Stimulated activated CD8-positive, alpha-beta memory T cell treated with anti-CD3 and anti-CD28 coated beads, Interleukin-12 subunit alpha, Interleukin-12 subunit beta, amount 100 ng/mL, for 4 hours (primary cell): Measurements from ENCODE around the gene PTPRM.

ENCODE experiments used
- DNase-seq: peaks from one replicate; pipeline ENCODE4 v3.0.0-alpha.2; 2020; ENCODE audit warnings: low read depth

PTPRM gene

GRCh38 chr18:8397034-8397433, 829.9 kb downstream of the PTPRM start:
- DNase-seq, result no peak

- no peak for DNase-seq
Observed at GRCh38 chr18:8399138-8399537, 832.0 kb downstream of the PTPRM start.

GRCh38 chr18:8400193-8400752, 833.2 kb downstream of the PTPRM start:
- no peak for DNase-seq

GRCh38 chr18:8400825-8401224, 833.7 kb downstream of the PTPRM start:
- no peak for DNase-seq

GRCh38 chr18:8401606-8402005, 834.5 kb downstream of the PTPRM start:
- DNase-seq, result no peak

GRCh38 chr18:8402237-8402636, 835.1 kb downstream of the PTPRM start:
- no peak for DNase-seq

GRCh38 chr18:8403713-8404112, 836.6 kb downstream of the PTPRM start:
- DNase-seq, result no peak

GRCh38 chr18:8406186-8406867, 839.2 kb downstream of the PTPRM start:
- DNase-seq, result no peak

- DNase-seq, result no peak
Observed at GRCh38 chr18:8406868-8407250, 839.7 kb downstream of the PTPRM start.

GRCh38 chr18:8409151-8409550, 842.0 kb downstream of the PTPRM start:
- no peak for DNase-seq

- no peak for DNase-seq
Observed at GRCh38 chr18:8411492-8411891, 844.4 kb downstream of the PTPRM start.

GRCh38 chr18:8412117-8412516, 845.0 kb downstream of the PTPRM start:
- no peak for DNase-seq

- DNase-seq, result no peak
Observed at GRCh38 chr18:8413189-8413588, 846.1 kb downstream of the PTPRM start.

- DNase-seq, result no peak
Observed at GRCh38 chr18:8413751-8414150, 846.6 kb downstream of the PTPRM start.

GRCh38 chr18:8416212-8417019, 849.3 kb downstream of the PTPRM start:
- DNase-seq, result no peak

GRCh38 chr18:8422391-8422790, 855.3 kb downstream of the PTPRM start:
- no peak for DNase-seq

- no peak for DNase-seq
Observed at GRCh38 chr18:8423051-8423557, 856.0 kb downstream of the PTPRM start.

- DNase-seq, result no peak
Observed at GRCh38 chr18:8424481-8424880, 857.4 kb downstream of the PTPRM start.

- DNase-seq, result no peak
Observed at GRCh38 chr18:8424917-8425725, 858.0 kb downstream of the PTPRM start.

GRCh38 chr18:8426401-8426800, 859.3 kb downstream of the PTPRM start:
- DNase-seq, result no peak

- no peak for DNase-seq
Observed at GRCh38 chr18:8427339-8427738, 860.2 kb downstream of the PTPRM start.

- no peak for DNase-seq
Observed at GRCh38 chr18:8428951-8429350, 861.8 kb downstream of the PTPRM start.
